Panc1 (cell line): ENCODE measurements around the gene SLAMF7. TPM values are rescaled to one million over a fixed set of nuclear protein-coding genes. Genes with fewer than 3 reads are reported as not detected.

Experiments
- ATAC-seq: fragments of 200-7000 bp; cut with Tn5 transposase; 2 replicates; pipeline ENCODE4 v1.9.1; 2020; ENCODE audit warnings: mild to moderate bottlenecking, moderate library complexity
- BruUV-seq: library from RNA; stranded (reverse); fragments of 400-500 nt; replicated peaks from 2 replicates; lab custom pipeline; 2021; lab: Mats Ljungman, UMichigan
- CTCF ChIA-PET: fragments of 300-600 bp; sonication (Branson Sonifier 250); formaldehyde crosslinking; loops from one replicate; lab custom pipeline; 2022; ENCODE audit warnings: antibody characterized with exemption; lab: Charles Lee
- POLR2A ChIA-PET: fragments of 300-600 bp; sonication (Branson Sonifier 250); formaldehyde crosslinking; loops from one replicate; lab custom pipeline; 2022; ENCODE audit warnings: antibody characterized with exemption; lab: Charles Lee
- DNase-seq: peaks from one replicate; pipeline ENCODE4 v3.0.0-alpha.2; 2010; ENCODE audit warnings: low read depth, low spot score
- H3K27ac ChIP-seq: 2 replicates; pipeline ENCODE4 v1.5.1; 2011; ENCODE audit warnings: mild to moderate bottlenecking, low read length, inconsistent platforms
- H3K27me3 ChIP-seq: fragments of 200-500 bp; sonication (Bioruptor generic); 2 replicates; pipeline ENCODE4 v1.6.0; 2014; ENCODE audit warnings: low read length, inconsistent platforms; ENCODE audit not compliant: control insufficient read depth, insufficient read depth
- H3K36me3 ChIP-seq: fragments of 200-500 bp; sonication (Bioruptor generic); 2 replicates; pipeline ENCODE4 v1.5.1; 2014; ENCODE audit warnings: inconsistent platforms, mild to moderate bottlenecking, low read length, moderate library complexity; ENCODE audit not compliant: control insufficient read depth, insufficient read depth
- H3K4me1 ChIP-seq: 2 replicates; pipeline ENCODE4 v1.5.1; 2011; ENCODE audit warnings: inconsistent platforms, mild to moderate bottlenecking, low read length, moderate library complexity; ENCODE audit not compliant: control insufficient read depth, insufficient read depth
- H3K4me3 ChIP-seq, 2 experiments: 2 replicates each; pipeline ENCODE4 v1.5.1; 2011 to 2012; ENCODE audit warnings: low read depth in 2 of 2, low read length in 2 of 2, mild to moderate bottlenecking in 2 of 2, inconsistent platforms in 1 of 2, moderate library complexity in 1 of 2
- H3K9me3 ChIP-seq: fragments of 200-500 bp; sonication (Bioruptor generic); 2 replicates; pipeline ENCODE4 v1.5.1; 2014; ENCODE audit warnings: low read depth, mild to moderate bottlenecking, inconsistent platforms, low read length, moderate library complexity; ENCODE audit not compliant: control insufficient read depth, insufficient read depth
- POLR2AphosphoS5 ChIP-seq: IDR thresholded peaks from 2 replicates; pipeline ENCODE4 v1.6.1; 2012; ENCODE audit warnings: mild to moderate bottlenecking, low read depth, low read length, moderate library complexity
- SIN3A ChIP-seq: IDR thresholded peaks from 2 replicates; pipeline ENCODE4 v1.6.1; 2012; ENCODE audit warnings: low read depth, mild to moderate bottlenecking, low read length, moderate library complexity, borderline replicate concordance; ENCODE audit not compliant: insufficient read depth
- TCF7L2 ChIP-seq: IDR thresholded peaks from 2 replicates; pipeline ENCODE4 v1.6.1; 2011; ENCODE audit warnings: mild to moderate bottlenecking, low read depth, low read length, inconsistent platforms
- in situ Hi-C: cut with HindIII; loops from 2 replicates; pipeline ENCODE4 v1.10.0; 2016; ENCODE audit warnings: low sequenced_read_pairs, low pct_unique_long_range_greater_than_20kb
- intact Hi-C: fragments of 100-400 bp; cut with micrococcal nuclease; formaldehyde crosslinking; loops from one replicate; pipeline ENCODE4 v1.10.0; 2022; ENCODE audit not compliant: unreplicated experiment
- total RNA-seq: library from RNA; stranded (reverse); gene quantifications from one replicate; pipeline ENCODE4 v1.2.1, GENCODE V29; 2021; ENCODE audit not compliant: unreplicated experiment
- TF ChIP-seq, protein P1 (sequence below), 2 experiments: IDR thresholded peaks; 2 replicates each; pipeline ENCODE4 v1.6.1; 2011 to 2012; ENCODE audit warnings: low read depth in 2 of 2, control low read depth in 1 of 2, low read length in 1 of 2, mild to moderate bottlenecking in 1 of 2, moderate library complexity in 1 of 2; ENCODE audit not compliant: insufficient read depth in 1 of 2
- TF ChIP-seq, protein P2 (sequence below): fragments of 450-650 bp; IDR thresholded peaks from 2 replicates; pipeline ENCODE4 v1.5.1; 2017; ENCODE audit warnings: mild to moderate bottlenecking

The SLAMF7 gene
- total RNA-seq, 1 experiment from 2014 or later: 0.21 TPM

DNA sequence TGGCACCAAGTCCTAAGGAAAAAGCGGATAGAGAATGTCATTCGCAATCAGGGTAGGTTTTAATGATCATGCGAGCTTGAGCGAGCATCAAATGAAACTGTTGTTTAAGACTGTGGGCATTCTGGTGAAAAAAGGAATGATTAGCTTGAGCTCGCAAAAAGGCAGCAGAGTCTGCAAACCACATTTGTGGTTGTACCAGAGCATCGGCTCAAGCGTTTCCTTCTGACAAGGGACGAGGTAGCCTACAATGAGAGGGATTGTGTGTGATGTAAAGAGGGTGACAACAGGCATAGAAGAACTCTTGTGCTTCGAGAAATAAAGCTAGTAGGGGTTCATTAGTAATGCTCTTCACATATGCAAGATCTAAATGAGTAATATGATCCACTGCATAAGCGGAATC is 16.3 kb upstream of the SLAMF7 start:
- no peaks in the 10 kb centered on the region; the same call in 1 of the 2 replicates for H3K36me3 ChIP-seq
- H3K4me3 ChIP-seq: no peak overlapping the region
- DNase-seq: no peak
- CTCF ChIA-PET: no interaction called here
- BruUV-seq: no TSS peak
- H3K27me3 ChIP-seq: peaks cover 20% of the 10 kb centered on the region
- peaks cover 4% of the 10 kb centered on the region; the same call in 1 of the 2 replicates for H3K4me1 ChIP-seq
- TF ChIP-seq TCF7L2: no peak
- no peak for TF ChIP-seq SIN3A
- TF ChIP-seq, protein P1, sequence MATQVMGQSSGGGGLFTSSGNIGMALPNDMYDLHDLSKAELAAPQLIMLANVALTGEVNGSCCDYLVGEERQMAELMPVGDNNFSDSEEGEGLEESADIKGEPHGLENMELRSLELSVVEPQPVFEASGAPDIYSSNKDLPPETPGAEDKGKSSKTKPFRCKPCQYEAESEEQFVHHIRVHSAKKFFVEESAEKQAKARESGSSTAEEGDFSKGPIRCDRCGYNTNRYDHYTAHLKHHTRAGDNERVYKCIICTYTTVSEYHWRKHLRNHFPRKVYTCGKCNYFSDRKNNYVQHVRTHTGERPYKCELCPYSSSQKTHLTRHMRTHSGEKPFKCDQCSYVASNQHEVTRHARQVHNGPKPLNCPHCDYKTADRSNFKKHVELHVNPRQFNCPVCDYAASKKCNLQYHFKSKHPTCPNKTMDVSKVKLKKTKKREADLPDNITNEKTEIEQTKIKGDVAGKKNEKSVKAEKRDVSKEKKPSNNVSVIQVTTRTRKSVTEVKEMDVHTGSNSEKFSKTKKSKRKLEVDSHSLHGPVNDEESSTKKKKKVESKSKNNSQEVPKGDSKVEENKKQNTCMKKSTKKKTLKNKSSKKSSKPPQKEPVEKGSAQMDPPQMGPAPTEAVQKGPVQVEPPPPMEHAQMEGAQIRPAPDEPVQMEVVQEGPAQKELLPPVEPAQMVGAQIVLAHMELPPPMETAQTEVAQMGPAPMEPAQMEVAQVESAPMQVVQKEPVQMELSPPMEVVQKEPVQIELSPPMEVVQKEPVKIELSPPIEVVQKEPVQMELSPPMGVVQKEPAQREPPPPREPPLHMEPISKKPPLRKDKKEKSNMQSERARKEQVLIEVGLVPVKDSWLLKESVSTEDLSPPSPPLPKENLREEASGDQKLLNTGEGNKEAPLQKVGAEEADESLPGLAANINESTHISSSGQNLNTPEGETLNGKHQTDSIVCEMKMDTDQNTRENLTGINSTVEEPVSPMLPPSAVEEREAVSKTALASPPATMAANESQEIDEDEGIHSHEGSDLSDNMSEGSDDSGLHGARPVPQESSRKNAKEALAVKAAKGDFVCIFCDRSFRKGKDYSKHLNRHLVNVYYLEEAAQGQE (IDR thresholded peaks at IDR 0.05; ENCODE audit: insufficient read depth in 1 of 2, low read depth in 2 of 2, low read length in 1 of 2): no peak
- TF ChIP-seq, protein P2, sequence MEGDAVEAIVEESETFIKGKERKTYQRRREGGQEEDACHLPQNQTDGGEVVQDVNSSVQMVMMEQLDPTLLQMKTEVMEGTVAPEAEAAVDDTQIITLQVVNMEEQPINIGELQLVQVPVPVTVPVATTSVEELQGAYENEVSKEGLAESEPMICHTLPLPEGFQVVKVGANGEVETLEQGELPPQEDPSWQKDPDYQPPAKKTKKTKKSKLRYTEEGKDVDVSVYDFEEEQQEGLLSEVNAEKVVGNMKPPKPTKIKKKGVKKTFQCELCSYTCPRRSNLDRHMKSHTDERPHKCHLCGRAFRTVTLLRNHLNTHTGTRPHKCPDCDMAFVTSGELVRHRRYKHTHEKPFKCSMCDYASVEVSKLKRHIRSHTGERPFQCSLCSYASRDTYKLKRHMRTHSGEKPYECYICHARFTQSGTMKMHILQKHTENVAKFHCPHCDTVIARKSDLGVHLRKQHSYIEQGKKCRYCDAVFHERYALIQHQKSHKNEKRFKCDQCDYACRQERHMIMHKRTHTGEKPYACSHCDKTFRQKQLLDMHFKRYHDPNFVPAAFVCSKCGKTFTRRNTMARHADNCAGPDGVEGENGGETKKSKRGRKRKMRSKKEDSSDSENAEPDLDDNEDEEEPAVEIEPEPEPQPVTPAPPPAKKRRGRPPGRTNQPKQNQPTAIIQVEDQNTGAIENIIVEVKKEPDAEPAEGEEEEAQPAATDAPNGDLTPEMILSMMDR: no peak
- TF ChIP-seq POLR2AphosphoS5: no peak
- H3K9me3 ChIP-seq: no peaks in the 10 kb centered on the region
- POLR2A ChIA-PET: no interaction called here
- in situ Hi-C loops: no loop called here
- no peak for ATAC-seq
- intact Hi-C loops: no loop called here
- H3K27ac ChIP-seq: no peak overlapping the region

DNA sequence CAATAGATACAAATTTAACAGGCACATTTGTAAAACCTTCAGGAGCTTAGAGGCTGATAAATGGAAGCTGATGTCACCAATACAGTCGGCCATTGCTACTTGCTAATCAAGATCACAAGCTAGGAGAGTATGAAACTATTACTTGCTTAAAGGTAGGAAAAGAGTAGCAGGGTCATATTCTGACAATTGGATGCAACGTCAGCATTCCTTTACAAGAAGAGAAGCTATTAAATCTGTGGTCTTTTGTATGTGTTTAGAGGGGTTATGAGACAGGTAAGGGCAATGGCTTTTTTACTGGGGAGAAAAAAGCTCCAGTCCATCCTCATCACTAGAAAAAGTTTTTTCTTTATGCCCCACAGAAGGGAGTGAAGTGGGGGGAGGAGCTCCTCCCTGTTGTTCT is 15.7 kb upstream of the SLAMF7 start:
- no peak for ATAC-seq
- intact Hi-C loops: no loop called here
- no TSS peak for BruUV-seq

More for the DNA sequence above, 15.7 kb upstream of the SLAMF7 start:
- peaks cover 17% of the 10 kb centered on the region for H3K27me3 ChIP-seq
- in situ Hi-C loops: no loop called here
- ChIA-PET POLR2A (no interaction called here), CTCF (no interaction called here)
- H3K27ac ChIP-seq: no peak overlapping the region
- TF ChIP-seq, protein P1 (IDR thresholded peaks at IDR 0.05; ENCODE audit: insufficient read depth in 1 of 2, low read depth in 2 of 2, low read length in 1 of 2): no peak
- TF ChIP-seq TCF7L2 (no peak), POLR2AphosphoS5 (no peak), SIN3A (no peak)
- TF ChIP-seq, protein P2: no peak
- H3K4me1 ChIP-seq: peaks cover 4% of the 10 kb centered on the region; the same call in 1 of the 2 replicates
- no peak overlapping the region for H3K4me3 ChIP-seq
- no peak for DNase-seq
- no peaks in the 10 kb centered on the region for H3K9me3 ChIP-seq
- H3K36me3 ChIP-seq: no peaks in the 10 kb centered on the region; the same call in 1 of the 2 replicates
